HG02981 (cell line): ENCODE measurements around the gene ASL.
"Not testable (repeated sequence)": the region's sequence is repeated elsewhere in the genome, so short reads cannot be mapped to it uniquely, and the experiment has no call there.

Experiments
- ATAC-seq: cut with Tn5 transposase; IDR thresholded peaks from one replicate; pipeline ENCODE4 v1.9.1; 2021; ENCODE audit warnings: mild to moderate bottlenecking, moderate library complexity; ENCODE audit not compliant: unreplicated experiment

The ASL gene

DNA sequence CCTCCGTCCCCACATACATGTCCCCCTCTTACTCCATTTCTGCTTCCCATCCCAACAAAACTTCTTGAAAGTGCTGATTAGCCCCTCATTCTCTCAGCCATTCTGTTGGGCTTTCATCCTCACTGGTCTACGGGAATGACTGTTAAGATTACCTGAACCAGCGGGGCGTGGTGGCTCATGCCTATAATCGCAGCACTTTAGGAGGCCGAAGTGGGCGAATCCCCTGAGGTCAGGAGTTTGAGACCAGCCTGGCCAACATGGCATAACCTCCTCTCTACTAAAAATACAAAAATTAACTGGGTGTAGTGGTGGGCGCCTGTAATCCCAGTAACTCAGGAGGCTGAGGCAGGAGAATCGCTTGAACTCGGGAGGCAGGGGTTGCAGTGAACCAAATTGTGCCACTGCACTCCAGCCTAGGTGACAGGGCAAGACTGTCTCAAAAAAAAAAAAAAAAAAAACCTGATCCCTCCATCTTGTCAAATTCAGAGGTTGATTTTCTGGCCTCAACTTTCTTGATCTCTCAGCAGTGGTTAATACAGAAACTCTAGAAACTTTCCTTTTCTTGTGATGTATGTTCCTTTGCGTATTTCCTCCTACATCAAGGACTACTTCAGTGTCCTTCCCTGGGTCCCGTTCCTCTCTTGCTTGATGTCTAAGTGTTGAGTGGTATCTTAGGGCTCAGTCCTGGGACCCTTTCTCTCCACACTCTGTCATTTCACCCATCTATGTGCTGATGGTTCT, 41.2 kb downstream of the ASL start:
- ATAC-seq, result not testable (repeated sequence)

DNA sequence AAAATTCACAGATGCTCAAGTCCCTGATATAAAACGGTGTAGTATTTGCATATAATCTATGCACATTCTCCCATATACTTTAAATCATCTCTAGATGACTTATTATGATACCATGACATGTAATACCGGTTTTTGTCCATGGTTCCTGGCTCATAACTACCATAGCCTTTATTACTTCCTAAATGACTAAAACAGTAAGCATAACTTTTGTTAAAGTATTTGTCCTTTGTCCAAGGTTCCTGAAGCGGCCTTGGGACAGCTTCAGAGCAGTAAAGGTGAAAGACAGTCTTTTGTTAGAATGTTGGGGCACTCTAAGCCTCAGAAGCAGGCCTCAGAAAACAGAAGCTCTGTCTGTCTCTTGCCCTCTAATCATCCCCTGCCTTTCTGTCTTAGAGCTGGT, 43.0 kb downstream of the ASL start:
- ATAC-seq, result no peak

DNA sequence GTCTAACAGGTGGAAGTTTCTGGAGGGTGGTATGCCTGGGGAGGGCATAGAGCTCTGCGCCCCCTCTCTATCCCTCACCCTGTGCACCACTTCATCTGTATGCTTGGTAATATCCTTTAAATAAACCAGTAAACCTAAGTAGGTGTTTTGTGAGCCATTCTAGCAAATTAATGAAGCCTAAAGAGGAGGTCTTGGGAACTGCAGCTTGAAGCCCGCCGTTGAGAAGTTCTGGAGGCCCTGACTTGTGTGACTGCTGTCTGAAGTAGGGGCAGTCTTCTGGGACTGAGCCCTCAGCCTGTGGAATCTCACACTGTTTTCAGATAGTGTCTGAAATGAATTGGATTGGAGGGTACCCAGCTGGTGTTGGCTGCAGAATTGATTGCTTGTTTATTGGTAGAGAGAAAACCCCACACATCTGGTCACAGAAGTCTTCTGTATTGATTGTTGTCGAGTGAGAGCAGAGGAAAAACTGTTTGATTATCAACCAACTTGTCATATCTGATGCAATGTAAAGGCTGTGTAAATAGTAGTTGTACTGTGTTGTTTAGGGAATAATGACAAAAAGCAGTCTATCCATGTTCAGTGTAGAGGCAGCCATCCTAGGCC, 43.7 kb downstream of the ASL start:
- no peak for ATAC-seq

DNA sequence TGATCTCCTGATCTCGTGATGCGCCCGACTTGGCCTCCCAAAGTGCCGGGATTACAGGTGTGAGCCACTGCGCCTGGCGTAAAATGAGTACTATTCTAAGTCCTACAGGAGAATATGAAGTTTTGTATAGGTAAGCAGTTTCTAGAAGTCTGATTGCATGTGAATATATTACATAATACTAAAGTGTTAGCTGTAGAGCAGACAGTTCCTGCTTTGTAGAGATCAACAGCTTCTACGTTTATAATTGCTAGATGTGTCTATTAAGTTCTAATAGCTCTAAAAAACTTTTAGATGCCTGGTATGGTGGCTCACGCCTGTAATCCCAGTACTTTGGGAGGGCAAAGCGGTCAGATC, 47.5 kb downstream of the ASL start:
- no peak for ATAC-seq

DNA sequence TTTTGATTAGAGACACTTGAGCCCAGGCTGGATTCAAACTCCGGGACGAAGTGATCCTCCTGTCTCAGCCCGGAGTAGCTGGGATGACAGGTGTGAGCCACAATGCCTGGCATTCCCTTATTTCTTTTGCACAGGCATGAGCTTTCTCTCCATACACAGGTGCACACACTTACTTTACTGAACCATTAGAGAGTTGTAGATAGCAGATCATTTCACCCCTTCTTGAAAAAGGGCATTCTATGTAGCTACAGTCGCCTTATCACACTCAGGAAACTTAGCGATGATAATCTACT, 48.9 kb downstream of the ASL start:
- not testable (repeated sequence) for ATAC-seq

DNA sequence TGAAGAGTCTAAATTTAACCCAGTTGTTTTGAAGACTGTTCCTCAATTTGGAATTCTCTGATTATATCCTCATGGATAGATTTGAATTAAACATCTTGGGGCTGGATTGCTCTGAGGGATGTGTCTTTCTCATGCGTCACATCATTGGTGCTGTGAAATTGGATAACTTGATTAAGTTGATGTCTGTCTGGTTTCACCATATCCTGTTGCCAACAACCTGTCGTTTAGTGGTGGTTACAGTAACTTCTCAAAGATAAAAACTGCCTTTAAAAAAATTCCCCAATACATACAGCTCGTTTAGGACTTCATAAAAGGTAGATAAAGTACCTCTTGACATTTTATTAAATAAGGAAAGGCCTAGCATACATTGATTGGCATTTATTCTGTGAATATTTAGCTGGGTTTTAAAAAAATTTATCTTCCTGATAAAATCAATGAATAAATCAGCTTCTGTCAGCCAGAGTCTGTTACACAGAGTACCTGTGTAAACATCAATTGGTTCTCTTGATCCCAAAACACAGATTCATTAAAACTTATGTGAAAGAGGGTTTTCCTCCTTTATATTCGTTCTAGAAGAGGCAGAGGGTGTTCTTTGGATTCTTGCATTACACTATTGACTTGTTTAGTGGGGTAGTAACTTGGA, 49.6 kb downstream of the ASL start:
- ATAC-seq, result no peak

DNA sequence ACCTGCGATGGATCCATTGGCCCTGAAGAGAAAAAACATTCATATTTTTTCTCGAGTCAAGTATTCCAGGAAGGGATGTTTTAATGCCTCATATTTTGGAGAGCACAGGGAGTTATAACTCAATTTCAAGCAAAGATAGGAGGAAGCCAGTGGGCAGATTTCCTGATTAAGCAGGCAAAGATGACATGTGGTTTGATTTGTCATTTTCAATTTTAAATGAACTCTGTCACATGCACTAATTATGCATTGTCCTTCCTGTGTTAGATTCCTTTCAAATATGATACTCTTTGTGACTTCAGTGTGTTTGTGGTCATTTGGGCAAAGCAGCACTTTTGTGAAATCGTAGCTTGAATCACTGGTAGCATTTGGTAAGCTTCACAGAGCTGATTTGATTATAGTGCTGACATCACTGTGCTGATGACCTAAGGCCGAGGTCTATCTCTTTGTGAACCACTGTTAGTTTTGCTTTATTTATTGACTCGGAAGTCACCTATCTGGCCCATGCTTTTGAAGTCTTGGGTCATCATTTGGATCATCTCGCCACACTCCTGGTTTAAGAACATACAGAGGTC, 50.2 kb downstream of the ASL start:
- ATAC-seq, result not testable (repeated sequence)

DNA sequence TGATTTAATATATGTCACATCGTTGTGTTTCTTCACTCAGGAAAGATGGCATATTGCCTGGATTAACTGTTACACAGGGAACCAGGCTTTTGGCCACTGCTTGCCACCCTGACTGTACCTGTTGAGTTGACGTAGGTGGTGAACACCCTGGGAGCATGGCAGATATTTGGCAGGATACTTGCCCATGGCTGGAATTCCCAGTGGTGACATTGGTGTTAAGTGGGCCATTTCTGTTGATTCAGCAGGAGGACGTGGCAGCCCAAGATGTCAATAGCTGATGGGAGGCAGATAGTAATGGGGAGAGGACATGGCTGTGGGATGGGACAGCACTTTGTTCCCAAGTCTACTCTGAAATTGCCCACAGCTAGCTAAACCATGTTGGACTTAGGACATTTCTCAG, 51.6 kb downstream of the ASL start:
- ATAC-seq, result not testable (repeated sequence)

DNA sequence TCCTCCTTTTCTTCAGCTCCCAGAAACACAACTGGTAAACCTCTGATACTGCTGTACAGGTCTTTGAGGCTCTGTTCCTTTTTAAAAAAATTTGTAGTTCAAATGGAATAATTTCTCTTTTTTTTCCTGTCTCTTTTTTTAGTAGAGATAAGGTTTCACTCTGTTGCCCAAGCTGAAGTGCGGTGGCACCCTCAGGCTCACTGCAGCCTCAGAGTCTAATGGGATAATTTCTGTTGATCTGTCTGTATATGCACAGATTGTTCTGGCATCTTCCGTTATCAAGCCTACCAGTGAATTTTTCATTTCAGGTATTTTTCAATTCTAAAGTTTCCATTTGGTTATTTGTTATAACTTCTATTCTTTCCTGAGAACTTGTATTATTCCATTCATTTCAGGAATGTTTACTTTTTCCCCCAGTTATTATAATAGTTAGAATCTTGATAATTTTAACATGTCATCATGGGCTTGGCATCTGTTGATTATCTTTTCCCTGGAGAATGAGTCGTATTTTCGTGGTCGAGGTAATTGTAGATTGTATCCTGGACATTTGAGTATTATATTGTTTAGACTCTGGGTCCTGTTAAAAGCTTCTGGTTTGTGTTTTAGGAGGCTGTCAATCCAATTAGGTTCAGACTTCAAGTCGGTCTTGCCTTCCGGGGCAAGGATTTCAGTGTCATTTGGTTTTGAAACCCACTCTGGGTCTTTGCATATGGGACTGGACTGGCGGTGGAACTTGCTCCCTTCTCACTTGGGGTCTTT, 63.6 kb downstream of the ASL start:
- ATAC-seq, result no peak

DNA sequence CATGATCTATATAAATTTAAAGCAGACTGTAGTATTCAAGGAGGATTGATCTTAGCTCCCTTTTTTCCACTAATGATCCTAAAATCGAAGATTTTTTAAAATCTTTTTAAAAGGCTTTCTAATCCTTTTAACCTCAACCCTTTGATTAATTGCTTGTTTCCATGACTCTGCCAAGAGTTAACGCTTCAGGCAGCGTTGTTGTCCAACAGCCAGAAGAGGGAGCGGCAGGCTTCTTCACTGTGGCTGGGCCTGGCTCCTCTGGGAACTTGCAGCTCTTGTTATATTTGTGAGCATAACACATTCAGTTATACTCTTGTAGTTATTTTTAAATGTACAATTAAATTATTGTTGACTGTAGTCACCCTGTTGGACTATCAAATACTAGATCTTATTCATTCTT, 65.3 kb downstream of the ASL start:
- ATAC-seq, result no peak

DNA sequence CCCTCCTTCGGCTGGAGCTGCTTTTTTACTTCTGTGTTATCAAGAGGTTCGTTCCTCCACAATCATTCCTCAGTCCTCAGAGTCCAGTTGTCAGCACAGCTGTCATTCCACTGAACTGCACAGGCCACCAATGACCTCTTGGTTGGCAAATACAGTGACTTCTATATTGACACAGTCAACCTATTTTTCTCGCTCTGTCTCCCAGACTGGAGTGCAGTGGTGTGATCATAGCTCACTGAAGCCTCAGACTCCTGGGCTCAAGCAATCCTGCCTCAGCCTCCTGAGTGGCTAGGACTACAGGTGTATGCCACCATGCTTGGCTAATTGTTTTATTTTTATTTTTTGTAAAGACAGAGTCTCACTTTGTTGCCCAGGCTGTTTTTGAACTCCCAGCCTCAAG, 66.7 kb downstream of the ASL start:
- no peak for ATAC-seq

DNA sequence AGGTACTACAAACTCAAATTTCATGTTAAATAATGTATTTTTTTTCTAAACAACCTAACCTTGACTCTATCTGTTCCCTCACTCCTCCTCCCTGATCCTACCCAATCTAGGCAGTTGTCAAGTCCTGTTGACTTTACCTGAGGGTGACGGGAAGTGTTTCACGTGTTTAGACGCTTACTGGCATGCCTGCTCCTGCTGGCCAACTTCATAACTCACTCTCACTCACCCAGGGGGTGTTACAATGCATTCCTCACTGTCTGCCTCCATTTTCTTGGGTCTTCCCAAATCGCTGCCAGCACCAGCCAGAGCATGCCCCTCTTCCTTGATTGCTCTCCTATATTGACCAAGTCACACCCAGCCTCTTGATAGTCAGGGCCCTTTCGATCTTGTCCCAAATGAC, 67.4 kb downstream of the ASL start:
- no peak for ATAC-seq
